ENCODE measurements around the gene ZNF429.
"Not testable (repeated sequence)": the region's sequence is repeated elsewhere in the genome, so short reads cannot be mapped to it uniquely, and the experiment has no call there.

The ZNF429 gene

GRCh38 chr19:21492947-21493906 lies 12.2 kb upstream of the ZNF429 start:
- H3K27ac Mint-ChIP-seq, result no peak overlapping the region
- no peaks in the 10 kb centered on the region for H3K27me3 Mint-ChIP-seq

DNA sequence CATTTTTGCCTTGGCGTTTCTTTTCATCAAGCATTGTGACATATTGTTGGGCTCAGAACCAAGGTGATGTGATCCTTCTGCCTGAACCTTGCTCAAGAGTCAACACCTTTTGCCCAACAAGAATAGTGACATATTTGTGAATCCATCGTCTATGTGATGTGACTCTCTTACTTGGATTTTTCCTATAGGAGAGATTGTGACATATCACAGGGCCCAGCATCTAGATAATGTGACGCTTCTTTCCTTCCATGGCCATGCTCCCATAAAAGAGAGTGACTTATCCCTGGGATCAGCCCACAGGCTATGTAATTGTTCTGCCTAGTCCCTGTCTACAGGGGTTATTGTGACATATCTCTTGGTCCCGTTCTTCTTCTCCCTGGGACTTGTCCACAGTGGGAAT lies 8.5 kb upstream of the ZNF429 start:
- Mint-ChIP-seq H3K27ac (no peak overlapping the region), H3K4me1 (no peaks in the 10 kb centered on the region), H3K9me3 (no peaks in the 10 kb centered on the region), H3K36me3 (no peaks in the 10 kb centered on the region), H3K27me3 (no peaks in the 10 kb centered on the region), H3K4me3 (no peak overlapping the region)

More at GRCh38 chr19:21492947-21493906, 12.2 kb upstream of the ZNF429 start:
- Mint-ChIP-seq H3K4me3 (no peak overlapping the region), H3K36me3 (no peaks in the 10 kb centered on the region), H3K9me3 (no peaks in the 10 kb centered on the region), H3K4me1 (no peaks in the 10 kb centered on the region)

GRCh38 chr19:21498651-21499050 lies 6.8 kb upstream of the ZNF429 start:
- Mint-ChIP-seq H3K9me3 (no peaks in the 10 kb centered on the region), H3K27ac (no peak overlapping the region), H3K4me3 (no peak overlapping the region), H3K4me1 (no peaks in the 10 kb centered on the region), H3K36me3 (no peaks in the 10 kb centered on the region), H3K27me3 (no peaks in the 10 kb centered on the region)

DNA sequence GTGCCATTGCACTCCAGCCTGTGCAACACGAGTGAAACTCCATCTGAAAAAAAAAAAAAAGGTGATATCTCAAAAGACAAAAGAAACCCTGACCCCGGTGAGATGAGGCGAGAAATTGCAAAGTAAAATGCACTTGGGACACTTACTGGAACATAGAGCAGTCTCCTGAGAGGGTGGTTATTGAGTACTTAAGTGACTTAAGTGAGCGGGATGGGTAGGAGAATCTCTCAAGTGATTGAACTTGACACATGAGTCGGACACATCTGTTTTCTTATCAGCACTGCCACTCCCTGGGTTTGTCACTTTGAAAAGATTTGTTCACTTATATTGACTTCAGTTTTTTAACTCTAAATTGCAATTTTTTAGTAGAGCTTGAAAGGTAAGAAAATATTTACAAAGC lies 2.8 kb downstream of the ZNF429 start:
- Mint-ChIP-seq H3K36me3 (peaks cover 23% of the 10 kb centered on the region), H3K4me3 (no peak overlapping the region), H3K27ac (no peak overlapping the region), H3K4me1 (peaks cover 41% of the 10 kb centered on the region), H3K9me3 (peaks cover 5% of the 10 kb centered on the region), H3K27me3 (no peaks in the 10 kb centered on the region)

DNA sequence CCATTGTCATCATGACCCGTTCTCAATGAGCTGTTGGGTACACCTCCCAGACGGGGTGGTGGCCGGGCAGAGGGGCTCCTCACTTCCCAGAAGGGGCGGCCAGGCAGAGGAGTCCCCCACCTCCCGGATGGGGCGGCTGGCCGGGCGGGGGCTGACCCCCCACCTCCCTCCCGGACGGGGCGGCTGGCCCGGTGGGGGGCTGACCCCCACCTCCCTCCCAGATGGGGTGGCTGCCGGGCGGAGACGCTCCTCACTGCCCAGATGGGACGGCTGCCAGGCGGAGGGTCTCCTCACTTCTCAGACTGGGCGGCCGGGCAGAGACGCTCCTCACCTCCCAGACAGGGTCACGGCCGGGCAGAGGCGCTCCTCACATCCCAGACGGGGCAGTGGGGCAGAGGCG lies 5.7 kb downstream of the ZNF429 start:
- H3K4me1 Mint-ChIP-seq, result peaks cover 27% of the 10 kb centered on the region
- H3K4me3 Mint-ChIP-seq, H3K27me3 Mint-ChIP-seq, H3K9me3 Mint-ChIP-seq, H3K27ac Mint-ChIP-seq: not testable (repeated sequence)
- H3K36me3 Mint-ChIP-seq, result peaks cover 25% of the 10 kb centered on the region

GRCh38 chr19:21512609-21513008 lies 7.2 kb downstream of the ZNF429 start:
- not testable (repeated sequence) for H3K27ac Mint-ChIP-seq, H3K4me3 Mint-ChIP-seq, H3K27me3 Mint-ChIP-seq
- peaks cover 16% of the 10 kb centered on the region for H3K9me3 Mint-ChIP-seq
- H3K4me1 Mint-ChIP-seq, result peaks cover 22% of the 10 kb centered on the region
- H3K36me3 Mint-ChIP-seq, result peaks cover 29% of the 10 kb centered on the region

GRCh38 chr19:21513651-21514050 lies 8.2 kb downstream of the ZNF429 start:
- no peak overlapping the region for H3K27ac Mint-ChIP-seq
- peaks cover 19% of the 10 kb centered on the region for H3K4me1 Mint-ChIP-seq
- H3K36me3 Mint-ChIP-seq, result peaks cover 33% of the 10 kb centered on the region
- H3K4me3 Mint-ChIP-seq, result no peak overlapping the region
- peaks cover 21% of the 10 kb centered on the region for H3K9me3 Mint-ChIP-seq
- H3K27me3 Mint-ChIP-seq, result no peaks in the 10 kb centered on the region

- peaks cover 54% of the 10 kb centered on the region for H3K36me3 Mint-ChIP-seq
- peaks cover 15% of the 10 kb centered on the region for H3K4me1 Mint-ChIP-seq
- H3K4me3 Mint-ChIP-seq, result no peak overlapping the region
- H3K9me3 Mint-ChIP-seq, result peaks cover 23% of the 10 kb centered on the region
- H3K27me3 Mint-ChIP-seq, result no peaks in the 10 kb centered on the region
- no peak overlapping the region for H3K27ac Mint-ChIP-seq
Observed at GRCh38 chr19:21519488-21519887, 14.1 kb downstream of the ZNF429 start.

GRCh38 chr19:21532904-21533303 lies 27.5 kb downstream of the ZNF429 start:
- no peak overlapping the region for H3K4me3 Mint-ChIP-seq
- no peaks in the 10 kb centered on the region for H3K27me3 Mint-ChIP-seq
- peaks cover 26% of the 10 kb centered on the region for H3K9me3 Mint-ChIP-seq
- H3K27ac Mint-ChIP-seq, result no peak overlapping the region
- H3K36me3 Mint-ChIP-seq, result peaks cover 66% of the 10 kb centered on the region
- no peaks in the 10 kb centered on the region for H3K4me1 Mint-ChIP-seq

GRCh38 chr19:21536741-21537290 lies 31.4 kb downstream of the ZNF429 start:
- not testable (repeated sequence) for H3K27ac Mint-ChIP-seq, H3K4me3 Mint-ChIP-seq, H3K4me1 Mint-ChIP-seq, H3K27me3 Mint-ChIP-seq
- Mint-ChIP-seq H3K36me3 (peaks cover 55% of the 10 kb centered on the region), H3K9me3 (peaks cover 22% of the 10 kb centered on the region)

DNA sequence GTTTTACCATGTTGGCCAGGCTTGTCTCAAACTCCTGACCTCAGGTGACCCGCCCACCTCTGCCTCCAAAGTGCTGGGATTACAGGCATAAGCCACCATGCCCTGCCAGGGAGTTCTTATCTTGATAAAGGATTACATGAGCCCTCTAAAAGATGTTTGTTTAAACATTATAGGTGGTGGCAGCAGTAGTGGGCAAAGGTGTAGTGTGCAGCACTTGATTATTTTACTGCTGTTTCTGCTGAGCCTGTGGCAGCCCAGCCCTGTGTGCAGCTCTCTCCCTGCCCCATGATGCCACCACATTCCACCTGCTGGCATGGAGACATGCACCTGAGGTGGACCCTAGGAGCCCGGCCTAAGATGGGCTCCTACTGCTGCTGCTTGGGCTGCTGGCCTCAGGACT lies 54.0 kb downstream of the ZNF429 start:
- no peak overlapping the region for H3K4me3 Mint-ChIP-seq
- peaks cover 21% of the 10 kb centered on the region for H3K36me3 Mint-ChIP-seq
- H3K27me3 Mint-ChIP-seq, result no peaks in the 10 kb centered on the region
- no peaks in the 10 kb centered on the region for H3K4me1 Mint-ChIP-seq
- H3K9me3 Mint-ChIP-seq, result peaks cover 6% of the 10 kb centered on the region
- H3K27ac Mint-ChIP-seq, result no peak overlapping the region

DNA sequence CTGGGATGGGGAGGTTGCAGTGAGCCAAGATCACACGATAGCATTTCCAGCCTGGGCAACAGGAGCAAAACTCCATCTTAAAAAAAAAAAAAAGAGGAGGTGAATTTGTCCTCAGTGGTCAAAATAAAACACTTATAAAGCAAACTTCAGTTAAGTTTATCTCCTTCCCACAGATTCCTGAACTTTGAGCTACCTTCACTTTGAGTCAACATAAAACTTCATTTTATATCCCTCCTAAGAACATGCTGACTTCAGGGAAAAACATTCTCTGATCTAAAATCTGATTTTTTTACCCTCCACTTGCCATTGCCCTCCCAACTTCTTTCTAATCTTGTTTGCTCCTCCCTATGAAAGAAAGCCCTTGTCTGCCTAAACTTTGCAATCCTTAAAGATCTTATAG lies 59.0 kb downstream of the ZNF429 start:
- Mint-ChIP-seq H3K9me3 (peaks cover 18% of the 10 kb centered on the region), H3K36me3 (peaks cover 16% of the 10 kb centered on the region), H3K27ac (no peak overlapping the region), H3K4me1 (peaks cover 9% of the 10 kb centered on the region), H3K27me3 (no peaks in the 10 kb centered on the region), H3K4me3 (no peak overlapping the region)

DNA sequence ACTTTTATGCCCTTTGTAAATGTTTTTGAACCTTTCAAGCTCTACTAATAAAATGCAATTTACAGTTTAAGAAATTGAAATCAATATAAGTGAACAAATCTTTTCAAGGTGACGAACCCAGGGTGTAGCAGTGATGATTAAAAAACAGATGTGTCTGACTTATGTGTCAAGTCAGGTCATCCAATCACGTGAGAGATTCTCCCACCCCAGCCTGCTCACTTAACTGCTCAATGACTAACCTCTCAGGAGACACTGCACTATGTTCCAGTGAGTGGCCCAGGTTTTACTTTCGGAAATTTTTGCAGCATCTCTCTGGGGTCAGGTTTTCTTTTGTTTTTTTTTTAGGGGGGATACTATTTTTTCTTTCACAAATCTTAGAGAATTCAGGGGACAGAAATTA lies 60.7 kb downstream of the ZNF429 start:
- Mint-ChIP-seq H3K9me3 (peaks cover 23% of the 10 kb centered on the region), H3K4me1 (peaks cover 9% of the 10 kb centered on the region), H3K27me3 (no peaks in the 10 kb centered on the region), H3K27ac (no peak overlapping the region), H3K36me3 (peaks cover 13% of the 10 kb centered on the region), H3K4me3 (no peak overlapping the region)

- not testable (repeated sequence) for H3K27me3 Mint-ChIP-seq, H3K36me3 Mint-ChIP-seq, H3K4me1 Mint-ChIP-seq
- Mint-ChIP-seq H3K27ac (peak overlapping the region; percentile 47), H3K9me3 (peaks cover 31% of the 10 kb centered on the region), H3K4me3 (peak overlapping the region; percentile 77)
Observed at GRCh38 chr19:21567806-21568205, 62.4 kb downstream of the ZNF429 start.

DNA sequence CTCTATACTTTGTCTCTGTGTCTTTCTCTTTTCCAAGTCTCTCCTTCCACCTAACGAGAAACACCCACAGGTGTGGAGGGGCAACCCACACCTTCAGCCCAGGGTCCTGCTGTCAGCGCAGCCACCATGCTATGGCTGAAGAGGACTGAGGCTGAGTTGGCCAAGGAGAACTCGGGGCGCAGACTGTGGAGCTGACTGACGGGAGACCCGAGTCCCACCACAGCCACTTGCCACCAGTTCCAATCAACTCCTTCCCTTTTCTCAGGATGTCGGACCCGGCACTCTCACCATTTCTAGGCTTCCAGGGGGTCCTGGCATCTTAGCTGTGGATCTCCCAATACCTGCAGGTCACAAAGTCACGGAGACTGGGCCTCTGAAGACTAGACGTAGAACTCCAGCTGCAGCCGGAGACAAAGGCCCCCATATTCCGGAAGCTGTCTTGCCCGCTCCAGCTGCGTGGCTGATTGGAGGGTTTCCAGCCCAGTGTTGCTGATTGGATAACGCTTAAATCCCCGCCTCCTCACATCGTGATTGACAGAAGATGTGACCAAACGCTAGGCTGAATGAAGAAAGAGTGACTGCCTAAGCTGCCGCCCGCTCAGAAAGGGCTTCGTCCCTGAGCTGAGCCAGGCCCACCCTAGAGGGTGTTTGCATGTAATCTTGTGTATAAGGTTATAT lies 63.6 kb downstream of the ZNF429 start:
- Mint-ChIP-seq H3K27me3 (no peaks in the 10 kb centered on the region), H3K36me3 (peaks cover 8% of the 10 kb centered on the region), H3K4me1 (peaks cover 9% of the 10 kb centered on the region), H3K4me3 (peak overlapping the region; percentile 98), H3K27ac (peak overlapping the region; percentile 97), H3K9me3 (peaks cover 35% of the 10 kb centered on the region)

DNA sequence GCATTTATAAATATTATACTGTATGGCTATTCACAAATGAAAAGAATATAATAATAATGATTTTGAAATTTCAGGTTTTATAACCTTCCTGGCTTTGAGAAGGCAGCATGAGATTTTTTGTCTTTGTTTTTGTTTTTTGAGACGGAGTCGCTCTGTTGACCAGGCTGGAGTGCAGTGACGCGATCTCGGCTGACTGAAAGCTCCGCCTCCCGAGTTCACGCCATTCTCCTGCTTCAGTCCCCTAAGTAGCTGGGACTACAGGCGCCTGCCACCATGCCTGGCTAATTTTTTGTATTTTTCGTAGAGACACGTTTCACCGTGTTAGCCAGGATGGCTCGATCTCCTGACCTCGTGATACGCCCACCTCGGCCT lies 64.1 kb downstream of the ZNF429 start:
- Mint-ChIP-seq H3K27me3 (no peaks in the 10 kb centered on the region), H3K9me3 (peaks cover 34% of the 10 kb centered on the region), H3K36me3 (peaks cover 7% of the 10 kb centered on the region), H3K27ac (peak overlapping the region; percentile 74), H3K4me3 (peak overlapping the region; percentile 98), H3K4me1 (peaks cover 9% of the 10 kb centered on the region)
